C4-2B (cell line): ENCODE data around the gene AUTS2.

Experiments used
- ZFX ChIP-seq: fragments of 450-650 bp; IDR thresholded peaks from 2 replicates; pipeline ENCODE4 v1.6.1; 2017
- TF ChIP-seq, protein P1 (sequence below): fragments of 450-650 bp; conservative IDR thresholded peaks from 2 replicates; pipeline ENCODE4 v1.5.1; 2017; ENCODE audit warnings: mild to moderate bottlenecking

- TF ChIP-seq, protein P1, sequence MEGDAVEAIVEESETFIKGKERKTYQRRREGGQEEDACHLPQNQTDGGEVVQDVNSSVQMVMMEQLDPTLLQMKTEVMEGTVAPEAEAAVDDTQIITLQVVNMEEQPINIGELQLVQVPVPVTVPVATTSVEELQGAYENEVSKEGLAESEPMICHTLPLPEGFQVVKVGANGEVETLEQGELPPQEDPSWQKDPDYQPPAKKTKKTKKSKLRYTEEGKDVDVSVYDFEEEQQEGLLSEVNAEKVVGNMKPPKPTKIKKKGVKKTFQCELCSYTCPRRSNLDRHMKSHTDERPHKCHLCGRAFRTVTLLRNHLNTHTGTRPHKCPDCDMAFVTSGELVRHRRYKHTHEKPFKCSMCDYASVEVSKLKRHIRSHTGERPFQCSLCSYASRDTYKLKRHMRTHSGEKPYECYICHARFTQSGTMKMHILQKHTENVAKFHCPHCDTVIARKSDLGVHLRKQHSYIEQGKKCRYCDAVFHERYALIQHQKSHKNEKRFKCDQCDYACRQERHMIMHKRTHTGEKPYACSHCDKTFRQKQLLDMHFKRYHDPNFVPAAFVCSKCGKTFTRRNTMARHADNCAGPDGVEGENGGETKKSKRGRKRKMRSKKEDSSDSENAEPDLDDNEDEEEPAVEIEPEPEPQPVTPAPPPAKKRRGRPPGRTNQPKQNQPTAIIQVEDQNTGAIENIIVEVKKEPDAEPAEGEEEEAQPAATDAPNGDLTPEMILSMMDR = no peak
- no peak for TF ChIP-seq ZFX
Observed at GRCh38 chr7:70298780-70299471, 700.7 kb downstream of the AUTS2 start.
